ENCODE data around the gene DPY19L2.
"Not testable (repeated sequence)": the region's sequence is repeated elsewhere in the genome, so short reads cannot be mapped to it uniquely, and the experiment has no call there.

DPY19L2 gene

GRCh38 chr12:63668028-63668799 is at the start of gene DPY19L2:
DPY19L2 (minus strand) TSS chr12:63668493; CDS start chr12:63668393, 100 bp downstream.
- Mint-ChIP-seq H3K36me3 (ENCODE audit: low read depth) (no peaks in the 10 kb centered on the region), H3K27ac (peak within 1 kb of the TSS; percentile 90), H3K4me1 (peaks cover 34% of the 10 kb centered on the region), H3K4me3 (peak within 1 kb of the TSS; percentile 88), H3K9me3 (no peaks in the 10 kb centered on the region), H3K27me3 (peaks cover 10% of the 10 kb centered on the region)
- DNase-seq (peak; percentile 79), ATAC-seq (peak; percentile 97)

- H3K4me1 Mint-ChIP-seq: peaks cover 39% of the 10 kb centered on the region
- H3K4me3 Mint-ChIP-seq; H3K27me3 Mint-ChIP-seq; H3K36me3 Mint-ChIP-seq (ENCODE audit: low read depth); DNase-seq; H3K9me3 Mint-ChIP-seq; H3K27ac Mint-ChIP-seq; ATAC-seq: not testable (repeated sequence)
These were observed 48.6 kb upstream of the DPY19L2 start for GRCh38 chr12:63716891-63717290.

- not testable (repeated sequence) for DNase-seq; H3K9me3 Mint-ChIP-seq; H3K4me3 Mint-ChIP-seq; H3K27me3 Mint-ChIP-seq; H3K27ac Mint-ChIP-seq; ATAC-seq; H3K36me3 Mint-ChIP-seq (ENCODE audit: low read depth)
- peaks cover 44% of the 10 kb centered on the region for H3K4me1 Mint-ChIP-seq
These were observed 46.9 kb upstream of the DPY19L2 start for GRCh38 chr12:63715107-63715625.

- H3K4me3 Mint-ChIP-seq: peak overlapping the region; percentile 44
- H3K27me3 Mint-ChIP-seq; DNase-seq; ATAC-seq; H3K36me3 Mint-ChIP-seq (ENCODE audit: low read depth); H3K9me3 Mint-ChIP-seq: not testable (repeated sequence)
- peak overlapping the region; percentile 93 for H3K27ac Mint-ChIP-seq
- peaks cover 42% of the 10 kb centered on the region for H3K4me1 Mint-ChIP-seq
These were observed 46.1 kb upstream of the DPY19L2 start for GRCh38 chr12:63714409-63714808.

GRCh38 chr12:63713681-63714075 is 45.4 kb upstream of the DPY19L2 start:
- H3K27ac Mint-ChIP-seq: peak overlapping the region; percentile 93
- not testable (repeated sequence) for H3K9me3 Mint-ChIP-seq

GRCh38 chr12:63712979-63713680 is 44.8 kb upstream of the DPY19L2 start:
- peak; percentile 67 for ATAC-seq
- H3K36me3 Mint-ChIP-seq (ENCODE audit: low read depth): not testable (repeated sequence)
- H3K27ac Mint-ChIP-seq: peak overlapping the region; percentile 93

More at GRCh38 chr12:63713681-63714075, 45.4 kb upstream of the DPY19L2 start:
- H3K4me3 Mint-ChIP-seq: peak overlapping the region; percentile 44
- peak; percentile 91 for ATAC-seq
- not testable (repeated sequence) for DNase-seq; H3K36me3 Mint-ChIP-seq (ENCODE audit: low read depth); H3K27me3 Mint-ChIP-seq
- H3K4me1 Mint-ChIP-seq: peaks cover 42% of the 10 kb centered on the region

GRCh38 chr12:63712376-63712974 is 44.2 kb upstream of the DPY19L2 start:
- peaks cover 41% of the 10 kb centered on the region for H3K4me1 Mint-ChIP-seq
- H3K36me3 Mint-ChIP-seq (ENCODE audit: low read depth); ATAC-seq; H3K4me3 Mint-ChIP-seq; H3K9me3 Mint-ChIP-seq; H3K27me3 Mint-ChIP-seq; DNase-seq: not testable (repeated sequence)
- H3K27ac Mint-ChIP-seq: peak overlapping the region; percentile 93

More at GRCh38 chr12:63712979-63713680, 44.8 kb upstream of the DPY19L2 start:
- not testable (repeated sequence) for H3K4me3 Mint-ChIP-seq, H3K9me3 Mint-ChIP-seq, DNase-seq, H3K27me3 Mint-ChIP-seq
- peaks cover 42% of the 10 kb centered on the region for H3K4me1 Mint-ChIP-seq

GRCh38 chr12:63711339-63711738 is 43.0 kb upstream of the DPY19L2 start:
- DNase-seq; H3K27me3 Mint-ChIP-seq; H3K36me3 Mint-ChIP-seq (ENCODE audit: low read depth); H3K4me3 Mint-ChIP-seq; ATAC-seq; H3K9me3 Mint-ChIP-seq; H3K27ac Mint-ChIP-seq: not testable (repeated sequence)
- peaks cover 37% of the 10 kb centered on the region for H3K4me1 Mint-ChIP-seq

GRCh38 chr12:63706336-63706735 is 38.0 kb upstream of the DPY19L2 start:
- Mint-ChIP-seq H3K9me3 (no peaks in the 10 kb centered on the region), H3K27me3 (peaks cover 4% of the 10 kb centered on the region), H3K4me3 (no peak overlapping the region), H3K36me3 (ENCODE audit: low read depth) (no peaks in the 10 kb centered on the region), H3K27ac (no peak overlapping the region), H3K4me1 (peaks cover 2% of the 10 kb centered on the region)
- no peak for DNase-seq
- no peak for ATAC-seq

GRCh38 chr12:63699678-63700382 is 31.5 kb upstream of the DPY19L2 start:
- H3K27me3 Mint-ChIP-seq; H3K9me3 Mint-ChIP-seq; H3K36me3 Mint-ChIP-seq (ENCODE audit: low read depth); DNase-seq; H3K4me1 Mint-ChIP-seq; ATAC-seq; H3K4me3 Mint-ChIP-seq; H3K27ac Mint-ChIP-seq: not testable (repeated sequence)

- not testable (repeated sequence) for H3K9me3 Mint-ChIP-seq; H3K36me3 Mint-ChIP-seq (ENCODE audit: low read depth); H3K27ac Mint-ChIP-seq; H3K27me3 Mint-ChIP-seq; H3K4me3 Mint-ChIP-seq; H3K4me1 Mint-ChIP-seq; DNase-seq; ATAC-seq
These were observed 30.7 kb upstream of the DPY19L2 start for GRCh38 chr12:63699011-63699410.

- not testable (repeated sequence) for H3K9me3 Mint-ChIP-seq; H3K4me1 Mint-ChIP-seq; DNase-seq; ATAC-seq; H3K27ac Mint-ChIP-seq; H3K27me3 Mint-ChIP-seq; H3K36me3 Mint-ChIP-seq (ENCODE audit: low read depth); H3K4me3 Mint-ChIP-seq
These were observed 22.5 kb upstream of the DPY19L2 start for GRCh38 chr12:63690837-63691236.

GRCh38 chr12:63689141-63689540 is 20.8 kb upstream of the DPY19L2 start:
- not testable (repeated sequence) for H3K36me3 Mint-ChIP-seq (ENCODE audit: low read depth); H3K9me3 Mint-ChIP-seq; ATAC-seq

GRCh38 chr12:63686623-63687022 is 18.3 kb upstream of the DPY19L2 start:
- DNase-seq; H3K9me3 Mint-ChIP-seq; ATAC-seq; H3K4me3 Mint-ChIP-seq; H3K4me1 Mint-ChIP-seq; H3K36me3 Mint-ChIP-seq (ENCODE audit: low read depth); H3K27me3 Mint-ChIP-seq; H3K27ac Mint-ChIP-seq: not testable (repeated sequence)

More at GRCh38 chr12:63689141-63689540, 20.8 kb upstream of the DPY19L2 start:
- not testable (repeated sequence) for DNase-seq, H3K27ac Mint-ChIP-seq, H3K4me3 Mint-ChIP-seq, H3K4me1 Mint-ChIP-seq, H3K27me3 Mint-ChIP-seq
